Measurements from ENCODE around the gene KRT39.
"Not testable (repeated sequence)": the region's sequence is repeated elsewhere in the genome, so short reads cannot be mapped to it uniquely, and the experiment has no call there.

Gene KRT39

DNA sequence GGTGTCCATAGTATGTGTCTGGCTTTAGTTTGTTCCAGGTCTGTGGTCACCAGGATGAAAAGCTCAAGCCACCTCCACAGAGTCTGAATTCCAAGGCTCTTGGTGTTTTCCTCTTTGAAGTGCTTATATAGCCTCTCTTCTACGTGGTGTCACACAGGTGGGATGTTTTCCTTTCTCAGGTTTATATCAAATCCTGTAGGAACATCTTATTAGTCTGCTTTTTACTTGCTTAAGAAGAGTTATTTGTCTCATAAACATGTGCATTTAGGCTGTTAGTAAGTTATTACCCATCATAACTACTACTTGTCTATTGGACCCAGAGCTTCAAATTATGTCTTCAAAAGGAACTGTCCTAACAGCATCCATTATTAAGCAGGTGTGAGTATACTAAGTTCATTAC lies at the start of gene KRT39:
KRT39 (minus strand) TSS at position 101 of the 400 bp plus-strand sequence; CDS start at position 9, 92 bp downstream.
- DNase-seq: no peak

DNA sequence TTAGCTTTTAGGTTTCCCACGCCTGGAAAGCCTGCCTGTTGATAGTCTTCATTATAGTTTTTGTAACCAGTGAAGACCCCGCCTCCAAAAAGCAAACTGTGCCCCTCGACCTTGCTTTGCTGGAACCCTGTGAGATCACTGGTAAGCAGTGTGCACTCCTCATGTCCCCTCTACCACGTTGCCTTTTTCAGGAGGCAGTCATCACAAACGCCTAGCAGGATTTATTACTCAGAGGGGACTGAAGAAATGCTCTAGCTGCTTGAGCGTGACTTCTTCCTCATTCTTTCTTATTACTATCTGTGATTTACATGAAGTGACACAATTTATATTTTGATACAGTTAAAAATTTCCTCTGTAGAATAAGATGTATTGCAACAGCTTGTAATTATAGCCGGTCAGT lies 48.7 kb upstream of the KRT39 start:
- DNase-seq: no peak

GRCh38 chr17:41013606-41014005 lies 46.9 kb upstream of the KRT39 start:
- no peak for DNase-seq

DNA sequence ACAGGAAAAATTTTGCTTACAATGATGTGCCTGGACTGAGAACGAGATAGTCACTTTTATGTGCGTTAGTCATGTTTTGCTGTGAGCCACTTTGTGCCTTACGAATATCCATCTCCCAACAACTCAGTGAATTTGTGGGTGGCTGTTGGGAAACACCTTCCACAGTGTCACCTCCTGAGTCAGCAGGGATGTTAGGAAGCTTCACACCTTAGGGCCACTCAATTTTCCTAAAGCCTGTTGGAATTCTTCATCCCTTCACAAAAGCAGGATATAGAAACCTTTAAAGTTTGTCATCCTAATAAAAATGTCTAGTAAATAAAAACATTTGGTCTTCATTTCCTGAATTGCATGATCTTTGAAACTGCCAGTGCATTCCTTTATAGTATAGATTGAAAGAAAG lies 46.4 kb upstream of the KRT39 start:
- no peak for DNase-seq

DNA sequence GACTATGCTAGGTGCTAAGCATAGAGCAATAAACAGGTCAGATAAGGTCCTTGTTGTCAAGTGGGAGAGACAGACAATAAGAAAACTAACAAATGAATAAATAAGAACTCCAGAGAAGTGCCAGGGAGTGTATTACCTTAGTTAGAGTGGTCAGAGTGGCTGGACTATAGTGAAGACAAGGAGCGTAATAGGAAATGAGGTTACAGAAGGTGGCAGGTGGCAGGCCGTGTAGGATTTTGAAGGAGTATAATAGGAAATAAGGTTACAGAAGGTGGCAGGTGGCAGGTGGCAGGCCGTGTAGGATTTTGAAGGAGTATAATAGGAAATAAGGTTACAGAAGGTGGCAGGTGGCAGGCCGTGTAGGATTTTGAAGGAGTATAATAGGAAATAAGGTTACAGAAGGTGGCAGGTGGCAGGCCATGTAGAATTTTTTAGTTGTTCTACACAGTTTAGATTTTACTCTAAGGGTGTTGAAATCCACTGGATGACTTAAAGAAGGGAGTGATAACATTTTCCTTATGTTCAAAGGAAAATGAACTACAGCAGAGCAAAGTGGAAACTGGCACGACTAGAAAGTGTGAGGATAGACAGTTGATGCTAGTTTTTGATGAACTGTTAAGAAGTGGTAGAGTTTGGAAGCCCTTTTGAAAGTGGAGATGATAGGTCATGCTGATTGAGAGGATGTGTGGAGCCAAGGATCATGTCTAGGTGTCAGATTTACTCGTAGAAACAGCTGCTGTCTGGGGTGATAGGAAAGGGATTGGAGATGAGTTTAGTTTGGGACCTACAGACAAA lies 45.8 kb upstream of the KRT39 start:
- no peak for DNase-seq

GRCh38 chr17:41010441-41010840 lies 43.7 kb upstream of the KRT39 start:
- DNase-seq: no peak

GRCh38 chr17:41009936-41010335 lies 43.2 kb upstream of the KRT39 start:
- DNase-seq: no peak

DNA sequence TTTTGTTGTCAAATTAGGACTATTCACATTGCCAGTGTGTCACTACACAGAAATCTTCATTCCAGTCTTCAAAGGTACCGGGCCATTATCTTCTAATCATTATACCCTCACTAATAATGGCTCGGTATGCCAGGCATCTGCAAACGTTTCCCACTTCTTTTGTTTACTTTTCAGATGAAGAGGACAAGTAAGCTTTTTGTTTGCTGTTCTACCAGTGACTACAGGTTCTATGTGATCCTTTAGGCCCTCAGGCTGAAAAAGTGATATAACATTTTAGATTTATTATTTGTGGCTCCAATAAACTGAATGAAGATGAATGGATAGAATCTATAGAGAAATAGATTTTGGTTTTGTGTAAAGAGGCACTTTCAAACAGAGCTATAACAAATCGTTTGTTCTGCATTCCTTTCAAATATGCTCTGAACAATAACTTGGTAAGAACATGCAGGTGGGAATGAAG lies 42.6 kb upstream of the KRT39 start:
- DNase-seq: peak; percentile 51

DNA sequence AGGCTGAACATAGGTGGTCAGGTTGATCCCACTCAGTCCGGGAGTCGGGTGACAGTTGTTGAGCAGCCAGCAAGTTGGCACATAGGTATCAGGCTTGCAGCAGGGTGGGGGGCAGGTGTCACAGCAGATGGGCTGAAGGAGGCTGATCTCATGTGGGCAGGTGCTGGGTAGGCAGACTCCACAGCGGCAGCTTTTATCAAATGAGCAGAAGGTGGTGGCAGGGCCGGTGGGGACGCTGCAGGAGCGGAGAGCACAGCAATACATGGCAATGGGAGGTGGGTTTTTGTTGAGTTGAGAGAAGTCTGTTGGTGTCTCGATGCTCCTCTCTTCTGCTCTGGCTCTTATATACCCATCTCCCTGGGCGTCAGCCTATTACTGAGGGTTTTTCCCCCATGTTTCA lies 42.1 kb upstream of the KRT39 start, which contains the start of gene KRTAP3-1:
KRTAP3-1 (minus strand) TSS at position 318 of the 400 bp plus-strand sequence; CDS start at position 264, 54 bp downstream.
- DNase-seq: peak; percentile 79

DNA sequence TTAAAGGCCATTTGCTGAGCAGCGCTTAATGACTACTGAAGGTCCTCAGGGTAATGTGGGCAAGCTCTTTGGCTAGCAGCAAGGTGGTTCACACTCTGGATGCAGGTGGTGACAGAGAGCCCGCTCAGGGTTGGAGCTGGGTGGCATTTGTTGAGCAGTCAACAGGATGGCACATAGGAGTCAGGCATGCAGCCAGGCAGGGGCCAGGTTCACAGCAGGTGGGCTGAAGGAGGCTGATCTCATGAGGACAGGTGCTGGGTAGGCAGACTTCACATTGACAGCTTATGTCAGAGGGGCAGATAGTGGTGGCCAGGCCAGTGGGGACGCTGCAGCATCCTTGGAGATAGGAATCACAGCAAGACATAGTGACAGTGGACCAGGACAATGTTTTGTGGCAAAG lies 37.6 kb upstream of the KRT39 start:
- peak; percentile 46 for DNase-seq

DNA sequence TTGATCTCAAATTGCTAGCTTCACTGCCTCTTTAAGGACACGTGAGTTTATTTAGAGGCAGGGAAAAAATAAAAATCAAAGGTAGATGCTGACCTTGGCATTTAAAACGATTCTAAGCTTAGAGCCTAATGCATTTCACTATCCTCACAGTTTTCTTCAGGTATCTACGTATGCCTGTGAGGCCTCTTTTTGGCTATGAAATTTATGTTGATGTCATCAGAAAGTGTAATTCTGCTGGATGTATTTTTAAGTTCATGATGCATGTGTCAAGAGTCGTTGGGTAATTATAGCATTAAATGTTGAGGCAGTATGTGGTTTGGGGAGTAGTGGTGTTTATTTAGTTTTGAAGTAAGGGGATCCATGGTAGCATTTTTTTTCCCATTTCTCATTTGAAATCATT lies 37.2 kb upstream of the KRT39 start:
- no peak for DNase-seq

GRCh38 chr17:41002814-41003213 lies 36.1 kb upstream of the KRT39 start:
- DNase-seq: no peak

DNA sequence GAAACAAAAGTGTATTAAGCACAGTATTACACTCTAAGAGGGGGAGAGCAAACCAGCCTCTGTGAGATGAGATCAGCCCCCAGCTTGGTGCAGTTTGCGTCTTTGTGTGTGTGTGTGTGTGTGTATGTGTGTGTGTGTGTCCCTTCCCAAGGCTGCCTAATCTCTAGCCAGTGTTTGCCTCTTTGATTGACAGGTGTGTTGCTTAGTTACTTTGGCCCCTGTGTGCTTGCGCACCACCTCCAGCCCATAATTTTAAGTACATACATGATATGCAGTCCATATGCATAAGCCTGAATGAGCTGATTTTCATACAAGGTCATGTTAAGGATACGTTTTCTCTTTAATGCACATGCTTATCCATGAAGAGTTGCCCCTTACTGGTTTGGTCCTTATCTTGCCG lies 35.0 kb upstream of the KRT39 start:
- no peak for DNase-seq

GRCh38 chr17:40999563-40999962 lies 32.8 kb upstream of the KRT39 start, which contains the start of gene KRTAP3-2:
TSS of gene KRTAP3-2 (minus strand) at chr17:40999906. CDS start at chr17:40999853, 53 bp downstream.
- DNase-seq: not testable (repeated sequence)

DNA sequence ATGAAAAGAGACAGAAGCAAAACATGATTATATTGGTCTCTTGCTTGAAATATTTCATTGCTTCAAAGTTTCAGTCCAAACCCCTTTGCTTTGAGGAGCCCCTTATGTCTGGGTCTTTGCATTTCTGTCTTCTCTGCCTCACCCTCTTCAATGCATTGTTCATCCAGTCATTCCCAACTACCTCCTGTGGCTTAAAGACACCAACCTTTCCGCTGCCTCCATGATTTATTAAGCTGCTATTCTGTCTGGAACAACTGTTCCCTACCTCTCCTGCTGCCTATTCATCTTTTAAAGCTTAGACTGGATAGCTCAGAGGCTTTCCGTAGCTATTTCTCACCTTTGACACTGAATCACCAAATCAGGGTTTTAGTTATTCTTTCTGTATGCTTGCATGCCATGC lies 30.6 kb upstream of the KRT39 start:
- no peak for DNase-seq

GRCh38 chr17:40996829-40997228 lies 30.1 kb upstream of the KRT39 start:
- DNase-seq: no peak

GRCh38 chr17:40995116-40995515 lies 28.4 kb upstream of the KRT39 start:
- DNase-seq: no peak

- no peak for DNase-seq
Measured at GRCh38 chr17:40993839-40994238, 27.1 kb upstream of the KRT39 start, which contains the start of gene KRTAP3-3. TSS of gene KRTAP3-3 (minus strand) at chr17:40994164. CDS start at chr17:40994097, 67 bp downstream.

GRCh38 chr17:40993084-40993483 lies 26.3 kb upstream of the KRT39 start:
- no peak for DNase-seq

DNA sequence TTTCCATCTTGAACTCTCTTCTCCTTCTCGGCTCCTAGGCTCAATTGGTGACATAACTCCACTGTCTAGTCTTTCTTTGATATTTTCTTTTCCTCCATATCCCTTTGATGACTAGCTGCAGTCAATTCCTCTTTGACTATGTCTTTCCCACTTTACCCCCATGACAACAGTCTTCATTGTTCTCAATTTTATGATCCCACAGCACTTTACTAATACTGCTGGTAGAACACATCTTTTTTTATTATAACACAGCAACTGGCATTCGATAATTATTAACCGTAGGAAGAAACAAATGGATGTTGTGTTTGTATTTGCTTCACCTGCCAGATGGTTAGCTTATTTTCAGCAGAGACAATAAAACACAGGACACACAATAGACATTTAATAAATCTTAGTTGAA lies 25.9 kb upstream of the KRT39 start:
- no peak for DNase-seq

GRCh38 chr17:40986920-40987319 lies 20.2 kb upstream of the KRT39 start:
- no peak for DNase-seq

GRCh38 chr17:40984226-40984625 lies 17.5 kb upstream of the KRT39 start, which contains the start of gene KRT40:
TSS of gene KRT40 (minus strand) at chr17:40984326. CDS start at chr17:40984273, 53 bp downstream.
- no peak for DNase-seq

DNA sequence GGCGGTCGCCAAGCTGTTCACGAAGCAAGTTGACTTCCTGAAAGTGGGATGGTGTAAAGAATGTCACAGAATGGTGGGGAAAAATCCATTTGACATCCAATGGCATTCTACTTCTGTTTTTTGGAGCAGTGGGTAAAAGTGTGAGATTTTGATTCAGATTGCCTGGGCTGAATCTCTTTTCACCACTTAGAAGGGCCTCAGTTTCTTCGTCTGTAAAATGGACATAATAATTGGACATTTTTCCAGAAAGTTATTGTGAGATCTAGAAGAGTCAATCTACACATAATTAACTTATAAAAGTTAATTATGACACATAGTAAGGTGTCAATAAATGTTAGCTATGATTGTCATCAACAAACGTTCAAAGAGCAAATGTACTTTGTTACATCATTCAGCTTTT lies 14.4 kb upstream of the KRT39 start:
- no peak for DNase-seq

DNA sequence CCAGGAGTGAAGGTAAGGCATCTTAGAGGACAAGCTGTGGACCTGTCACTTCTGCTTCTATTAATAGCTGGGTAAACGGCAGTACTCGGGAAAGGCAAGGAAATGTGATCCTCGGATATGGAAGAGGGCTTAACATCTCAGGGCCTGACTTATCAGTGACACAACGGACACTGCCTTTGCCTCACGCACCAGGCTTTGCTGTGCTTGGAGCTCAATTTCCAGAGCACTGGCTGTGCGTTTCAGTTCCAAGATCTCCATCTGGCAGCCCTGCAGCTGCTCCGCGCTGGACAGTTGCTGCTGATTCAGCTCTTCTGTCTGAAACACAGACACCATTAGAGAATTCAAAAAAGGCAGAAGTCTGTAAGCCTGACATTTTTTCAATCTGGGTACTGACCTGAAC lies 13.8 kb upstream of the KRT39 start:
- no peak for DNase-seq

DNA sequence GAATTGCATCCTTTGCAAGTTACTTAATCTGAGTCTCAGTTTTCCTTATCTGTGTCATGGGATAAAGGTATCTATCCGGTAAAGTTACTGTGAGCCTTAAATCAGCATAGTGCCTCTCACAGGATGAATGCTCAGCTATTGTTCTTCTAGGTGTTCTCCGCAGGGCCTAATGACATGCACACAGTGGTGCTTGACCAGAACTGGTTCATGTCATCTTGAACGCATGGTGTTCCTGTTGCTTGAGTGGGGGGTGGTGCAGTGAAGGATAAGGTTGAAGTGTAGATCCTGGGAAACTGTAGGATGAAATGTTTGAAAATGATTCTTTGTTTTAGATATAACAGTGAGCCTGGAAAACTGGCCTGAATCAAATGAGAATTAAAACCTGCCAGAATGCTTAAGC lies 13.4 kb upstream of the KRT39 start:
- no peak for DNase-seq

Data from NCI-H345 (cell line).